GM21737 (cell line): ENCODE results near the gene MAMDC2.

ENCODE experiments used
- ATAC-seq: cut with Tn5 transposase; IDR thresholded peaks from one replicate; pipeline ENCODE4 v1.9.1; 2021; ENCODE audit warnings: mild to moderate bottlenecking, moderate library complexity; ENCODE audit not compliant: unreplicated experiment

MAMDC2 gene

GRCh38 chr9:70100362-70100761 is 56.7 kb downstream of the MAMDC2 start:
- no peak for ATAC-seq

DNA sequence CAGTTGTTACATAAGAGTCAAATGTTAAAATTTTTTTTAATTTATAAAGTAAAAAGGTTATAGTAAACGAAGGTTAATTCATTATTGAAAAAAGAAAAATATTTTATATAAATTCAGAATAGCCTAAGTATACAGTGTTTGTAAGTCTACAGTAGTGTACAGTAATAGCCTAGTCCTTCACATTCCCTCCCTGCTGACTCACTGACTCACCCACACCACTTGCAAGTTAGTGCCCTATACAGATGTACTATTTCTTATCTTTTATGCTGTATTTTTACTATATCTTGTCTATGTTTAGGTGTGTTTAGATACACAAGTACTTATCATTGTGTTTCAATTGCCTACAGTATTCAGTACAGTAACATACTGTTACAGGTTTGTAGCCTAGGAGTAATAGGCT is 57.6 kb downstream of the MAMDC2 start:
- ATAC-seq: no peak

- ATAC-seq: no peak
Measured at GRCh38 chr9:70105147-70105546, 61.5 kb downstream of the MAMDC2 start.

GRCh38 chr9:70106571-70106970 is 62.9 kb downstream of the MAMDC2 start:
- no peak for ATAC-seq

GRCh38 chr9:70107558-70107957 is 63.9 kb downstream of the MAMDC2 start:
- ATAC-seq: no peak

DNA sequence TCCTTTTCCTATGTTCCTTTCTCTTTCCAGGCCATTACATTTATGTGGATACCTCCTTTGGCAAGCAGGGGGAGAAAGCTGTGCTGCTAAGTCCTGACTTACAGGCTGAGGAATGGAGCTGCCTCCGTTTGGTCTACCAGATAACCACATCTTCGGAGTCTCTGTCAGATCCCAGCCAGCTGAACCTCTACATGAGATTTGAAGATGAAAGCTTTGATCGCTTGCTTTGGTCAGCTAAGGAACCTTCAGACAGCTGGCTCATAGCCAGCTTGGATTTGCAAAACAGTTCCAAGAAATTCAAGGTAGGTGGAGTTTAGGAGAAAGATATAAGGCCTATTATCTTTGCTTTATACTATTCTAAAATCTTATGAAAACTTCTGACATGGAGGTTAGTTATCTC is 64.5 kb downstream of the MAMDC2 start:
- ATAC-seq: no peak

DNA sequence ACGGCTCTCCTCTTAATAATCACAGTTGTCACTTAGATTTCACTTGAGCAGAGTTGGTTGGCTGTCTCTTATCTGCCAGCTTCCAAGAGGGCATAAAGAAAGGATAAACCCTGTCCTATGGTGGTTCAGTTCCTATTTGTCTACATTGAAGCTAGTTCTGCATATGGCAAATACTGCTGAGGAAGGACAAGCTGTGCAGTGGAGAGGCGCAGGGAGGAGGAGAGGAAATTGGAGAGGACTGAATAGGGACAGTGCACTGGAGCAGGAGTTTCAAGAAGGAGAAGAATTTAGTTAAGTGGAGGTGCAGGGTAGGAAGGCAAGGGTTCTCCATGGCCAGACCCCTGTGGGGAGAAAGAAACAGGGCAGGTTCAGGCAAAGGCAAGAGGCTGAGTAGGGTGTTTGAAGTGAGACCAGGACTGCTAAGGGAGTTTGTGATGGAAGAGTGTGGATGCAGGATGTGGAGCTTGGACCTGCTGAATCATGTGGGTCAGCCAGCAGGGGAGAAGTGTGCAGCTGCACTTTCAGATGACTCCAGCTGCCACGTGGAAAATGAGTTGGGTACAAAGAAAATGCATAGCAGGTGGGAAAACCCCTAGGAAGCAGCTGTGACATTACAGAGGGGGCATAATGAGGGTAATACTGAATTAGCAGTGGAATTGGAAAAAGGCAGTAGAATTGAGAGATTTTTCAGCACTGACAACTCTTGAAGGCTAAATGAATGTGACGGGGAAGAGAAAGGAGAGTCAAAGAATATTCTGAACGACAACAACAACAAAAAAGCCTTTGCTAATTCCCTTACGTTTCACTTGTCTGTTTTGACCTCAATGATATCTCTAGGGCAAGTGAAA is 66.8 kb downstream of the MAMDC2 start:
- peak; percentile 9 for ATAC-seq

- ATAC-seq: peak; percentile 87
Measured at GRCh38 chr9:70111042-70111602, 67.5 kb downstream of the MAMDC2 start.

GRCh38 chr9:70111641-70112236 is 68.1 kb downstream of the MAMDC2 start:
- ATAC-seq: no peak

DNA sequence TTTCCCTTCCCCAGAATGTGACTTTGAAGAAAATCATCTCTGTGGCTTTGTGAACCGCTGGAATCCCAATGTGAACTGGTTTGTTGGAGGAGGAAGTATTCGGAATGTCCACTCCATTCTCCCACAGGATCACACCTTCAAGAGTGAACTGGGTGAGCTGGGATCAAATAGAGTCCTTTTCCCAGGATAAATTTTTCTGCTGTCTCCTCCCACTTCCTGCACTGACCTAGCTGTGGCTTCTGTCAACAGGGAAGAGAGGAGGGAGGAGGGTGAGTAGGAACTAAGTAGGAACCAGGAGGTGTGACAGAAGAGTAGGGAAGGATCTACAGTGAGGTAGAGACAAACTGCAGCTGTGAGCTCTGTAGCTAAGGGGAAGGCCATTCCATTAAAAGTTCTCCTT is 69.3 kb downstream of the MAMDC2 start:
- ATAC-seq: no peak

- no peak for ATAC-seq
Measured at GRCh38 chr9:70113403-70114022, 69.9 kb downstream of the MAMDC2 start.

DNA sequence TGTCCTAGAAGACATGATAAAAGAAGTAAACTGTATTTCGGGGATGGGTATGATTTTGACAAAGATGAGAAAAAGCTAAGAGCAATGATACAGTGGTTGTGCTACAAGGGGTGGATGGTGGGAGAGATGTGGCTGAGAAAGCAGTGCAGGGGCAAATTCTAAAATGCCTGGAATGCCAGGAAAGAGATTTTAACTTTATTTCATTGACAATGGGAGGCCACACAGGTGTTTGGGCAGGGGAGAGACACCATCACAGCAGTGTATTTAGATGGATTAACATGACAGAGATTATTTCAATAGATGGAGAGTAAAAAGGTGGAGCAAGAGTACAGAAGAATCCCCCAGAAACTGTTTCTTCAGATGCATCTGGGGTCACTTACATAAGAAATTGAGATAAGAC is 71.2 kb downstream of the MAMDC2 start:
- no peak for ATAC-seq

GRCh38 chr9:70117835-70118319 is 74.2 kb downstream of the MAMDC2 start:
- no peak for ATAC-seq

DNA sequence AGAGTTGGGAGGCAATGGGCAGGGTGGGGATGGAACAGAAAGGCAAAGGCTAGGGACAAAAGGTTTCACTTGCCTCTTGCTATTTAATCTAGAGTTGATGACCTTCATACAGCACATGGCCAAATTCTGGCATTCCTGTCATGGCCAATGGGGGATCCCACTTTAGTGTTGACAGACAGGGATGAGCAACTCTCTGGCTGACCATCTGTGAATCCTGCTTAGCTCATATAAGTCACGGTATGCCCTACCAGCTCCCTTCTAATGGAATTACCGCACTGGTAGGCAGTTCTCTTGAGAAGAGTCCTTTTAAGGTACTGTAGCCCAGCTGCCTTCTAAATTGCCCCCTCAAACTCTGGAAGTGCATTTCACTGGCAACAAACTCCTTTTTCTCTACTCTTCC is 76.1 kb downstream of the MAMDC2 start:
- no peak for ATAC-seq

DNA sequence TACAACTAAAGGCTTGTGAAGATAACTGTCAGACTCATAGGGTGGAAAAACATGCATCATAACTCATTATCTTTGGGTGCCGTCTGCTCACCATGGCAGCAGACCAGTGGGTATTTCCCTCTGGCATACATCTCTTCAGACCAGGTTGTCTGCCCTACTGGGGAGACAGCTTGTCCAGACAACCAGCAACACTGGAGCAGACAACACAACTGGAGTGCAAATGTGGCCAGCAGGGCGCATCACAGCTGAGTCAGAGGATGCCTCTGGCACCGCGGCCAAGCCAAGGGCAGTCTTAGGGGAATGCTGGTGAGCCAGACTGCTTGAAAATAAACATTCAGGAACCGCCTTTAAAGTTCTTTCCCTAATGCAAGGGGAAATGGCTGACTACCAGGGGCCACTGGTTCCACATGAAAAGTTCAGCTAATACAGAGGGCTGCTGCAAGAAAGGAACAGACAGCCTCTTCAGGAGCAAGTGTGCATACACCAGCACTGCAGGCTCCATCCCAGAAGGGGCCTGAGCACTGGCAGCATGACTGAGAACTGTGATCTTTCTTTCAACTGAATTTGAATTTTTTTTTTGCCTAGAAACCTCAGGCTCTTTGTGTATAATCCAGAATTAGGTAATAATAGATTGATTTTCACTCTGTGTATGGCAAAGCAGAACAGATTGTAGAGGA is 77.3 kb downstream of the MAMDC2 start:
- ATAC-seq: no peak

GRCh38 chr9:70121818-70122436 is 78.3 kb downstream of the MAMDC2 start:
- no peak for ATAC-seq

- ATAC-seq: no peak
Measured at GRCh38 chr9:70123695-70124094, 80.0 kb downstream of the MAMDC2 start.

DNA sequence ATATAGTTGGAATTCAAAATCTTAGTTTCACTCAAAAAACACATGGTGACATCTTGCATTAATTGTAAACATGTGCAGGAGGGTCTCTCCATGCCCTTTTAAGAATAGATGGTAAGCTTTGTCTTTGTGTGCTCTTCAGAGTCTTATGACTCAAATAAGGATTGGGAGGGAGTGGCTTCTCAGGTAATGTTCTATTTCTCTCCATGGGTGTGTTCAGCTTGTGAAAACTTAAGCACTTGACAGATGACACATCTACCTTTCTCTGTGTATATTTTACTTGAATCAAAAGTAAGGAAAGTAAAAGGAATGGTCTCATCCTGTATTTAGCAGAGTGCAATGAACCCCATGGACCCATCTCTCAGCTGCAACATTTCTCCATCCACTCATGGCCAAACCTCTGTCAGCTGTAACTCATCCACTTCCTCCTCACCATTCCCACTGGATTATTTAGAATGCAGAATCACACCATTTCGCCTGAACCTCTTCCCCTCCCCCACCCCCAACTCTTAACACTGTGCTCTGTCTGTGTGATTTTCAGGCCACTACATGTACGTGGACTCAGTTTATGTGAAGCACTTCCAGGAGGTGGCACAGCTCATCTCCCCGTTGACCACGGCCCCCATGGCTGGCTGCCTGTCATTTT is 82.1 kb downstream of the MAMDC2 start:
- no peak for ATAC-seq

GRCh38 chr9:70127036-70127435 is 83.4 kb downstream of the MAMDC2 start:
- no peak for ATAC-seq
